Gastroesophageal sphincter (tissue), 4 donors: ENCODE measurements around the gene RIPK1. TPM values are rescaled to one million over a fixed set of nuclear protein-coding genes. Genes with fewer than 3 reads are reported as not detected.
A peak's percentile ranks its signal among the peaks of the same experiment; 100 is the strongest.
"Not testable (repeated sequence)": the region's sequence is repeated elsewhere in the genome, so short reads cannot be mapped to it uniquely, and the experiment has no call there.

Experiments
- ATAC-seq: fragments of 150-250 bp; one replicate; pipeline ENCODE4 v1.9.1; 2016; ENCODE audit warnings: mild to moderate bottlenecking, moderate library complexity
- H3K27ac ChIP-seq, 4 donors: fragments of 200-600 bp; sonication (generic) in 3 of 4; 1 replicate in 3 of 4; 2 replicates in 1 of 4; pipeline ENCODE4 v1.5.1; 2016 to 2019
- H3K27me3 ChIP-seq: fragments of 200-600 bp; sonication (generic); one replicate; pipeline ENCODE4 v1.5.1; 2019
- H3K36me3 ChIP-seq, 2 donors: fragments of 200-600 bp; sonication (generic); one replicate each; pipeline ENCODE4 v1.5.1; 2019; ENCODE audit warnings: control low read depth in 1 of 2
- H3K4me1 ChIP-seq, 3 donors: fragments of 200-600 bp; sonication (generic); 1 replicate in 2 of 3; 2 replicates in 1 of 3; pipeline ENCODE4 v1.5.1; 2016 to 2019; ENCODE audit warnings: control low read depth in 2 of 3
- H3K4me3 ChIP-seq, 2 donors: fragments of 200-600 bp; sonication (generic); one replicate each; pipeline ENCODE4 v1.5.1; 2019; ENCODE audit warnings: mild to moderate bottlenecking in 1 of 2, moderate library complexity in 1 of 2
- H3K9me3 ChIP-seq, 3 donors: fragments of 200-600 bp; sonication (generic); one replicate each; pipeline ENCODE4 v1.5.1; 2017 to 2019; ENCODE audit warnings: control low read depth in 2 of 3
- CTCF ChIP-seq, 4 experiments: fragments of 200-600 bp in 2 of 4; fragments of 450-650 bp in 2 of 4; sonication (generic) in 1 of 4; IDR thresholded peaks; one replicate each; pipeline ENCODE4 v1.5.1; 2017 to 2019; ENCODE audit warnings: antibody characterized with exemption in 4 of 4, mild to moderate bottlenecking in 2 of 4, moderate library complexity in 2 of 4
- EP300 ChIP-seq: sonication (generic); formaldehyde crosslinking; IDR thresholded peaks from one replicate; pipeline ENCODE4 v1.6.1; 2017; ENCODE audit warnings: antibody characterized with exemption, mild to moderate bottlenecking
- POLR2A ChIP-seq, 2 donors: fragments of 450-650 bp; IDR thresholded peaks; one replicate each; pipeline ENCODE4 v1.6.1; 2017; ENCODE audit warnings: antibody characterized with exemption in 2 of 2, mild to moderate bottlenecking in 2 of 2, moderate library complexity in 1 of 2
- POLR2AphosphoS5 ChIP-seq: sonication (generic); formaldehyde crosslinking; IDR thresholded peaks from one replicate; pipeline ENCODE4 v1.6.1; 2017; ENCODE audit warnings: antibody characterized with exemption
- WGBS, 2 donors: methylation state at CpG; one replicate each; pipeline ENCODE4 v1.1.5; 2018; ENCODE audit warnings: low coverage in 1 of 2; 5-methylcytosine and 5-hydroxymethylcytosine counted together
- total RNA-seq, 4 donors: library from RNA; depleted of rRNA; stranded (reverse); fragments of >200 nt; gene quantifications; one replicate each; pipeline ENCODE4 v1.1.0, GENCODE V29; 2016

The RIPK1 gene
- total RNA-seq, 4 donors from 2014 or later, result 20.1 to 28.9 (median 25.7) TPM

- ATAC-seq, result peak; percentile 0
- Histone ChIP-seq H3K27me3 (no peaks in the 10 kb centered on the region), H3K4me1 (peaks cover 0 to 43% (median 9%) of the 10 kb centered on the region in 3 donors), H3K9me3 (no peaks in the 10 kb centered on the region), H3K27ac (peak overlapping the region; percentile 41 to 88 (median 84)), H3K36me3 (peaks cover 0 to 23% of the 10 kb centered on the region in 2 donors), H3K4me3 (peak overlapping the region; percentile 28 to 57)
- no peak for TF ChIP-seq POLR2A (IDR thresholded peaks at IDR 0.05)
- no peak for TF ChIP-seq CTCF (IDR thresholded peaks at IDR 0.05)
- no peak for TF ChIP-seq EP300
- TF ChIP-seq POLR2AphosphoS5, result no peak
- WGBS, 2 donors, result 57 to 69% methylated on average over 12 to 22 of the region's 26 CpGs
Measured at GRCh38 chr6:3022765-3023662, 45.3 kb upstream of the RIPK1 start.

GRCh38 chr6:3023663-3024483 is 44.4 kb upstream of the RIPK1 start:
- WGBS, 2 donors, result 23 to 54% methylated on average over 5 to 13 of the region's 32 CpGs
- TF ChIP-seq POLR2AphosphoS5 (peak; percentile 77), EP300 (no peak), CTCF (IDR thresholded peaks at IDR 0.05) (no peak), POLR2A (IDR thresholded peaks at IDR 0.05) (peak; percentile 52 to 63)
- Histone ChIP-seq H3K4me3 (peak overlapping the region; percentile 28 to 57), H3K4me1 (peaks cover 0 to 43% (median 9%) of the 10 kb centered on the region in 3 donors), H3K27ac (peak overlapping the region; percentile 64 to 88 (median 84)), H3K9me3 (no peaks in the 10 kb centered on the region), H3K36me3 (peaks cover 0 to 18% of the 10 kb centered on the region in 2 donors), H3K27me3 (no peaks in the 10 kb centered on the region)
- ATAC-seq, result peak; percentile 96

GRCh38 chr6:3026791-3027626 is 41.3 kb upstream of the RIPK1 start:
- Histone ChIP-seq H3K4me3 (no peak overlapping the region), H3K9me3 (no peaks in the 10 kb centered on the region), H3K27ac (peak overlapping the region in 2 of 4 donors; percentile 24 to 35), H3K27me3 (peaks cover 7% of the 10 kb centered on the region), H3K36me3 (no peaks in the 10 kb centered on the region), H3K4me1 (peaks cover 0 to 40% (median 9%) of the 10 kb centered on the region in 3 donors)
- TF ChIP-seq EP300 (no peak), POLR2AphosphoS5 (no peak), CTCF (IDR thresholded peaks at IDR 0.05) (no peak), POLR2A (IDR thresholded peaks at IDR 0.05) (no peak)
- ATAC-seq, result no peak
- 92 to 93% methylated on average over 2 to 3 of the region's 20 CpGs for WGBS, 2 donors

GRCh38 chr6:3028156-3028555 is 40.1 kb upstream of the RIPK1 start:
- not testable (repeated sequence) for H3K9me3 ChIP-seq, H3K36me3 ChIP-seq, H3K27ac ChIP-seq, H3K27me3 ChIP-seq, H3K4me3 ChIP-seq, ATAC-seq
- WGBS, 2 donors, result 83% methylated on average over 1 to 4 of the region's 5 CpGs
- peaks cover 0 to 28% (median 6%) of the 10 kb centered on the region in 3 donors for H3K4me1 ChIP-seq
